GM10248 (cell line): Measurements from ENCODE around the gene ADAMTSL2.

Source experiments
- CTCF ChIA-PET: fragments of 300-600 bp; sonication (Branson Sonifier 250); formaldehyde crosslinking; extraction: SDS; loops from one replicate; lab custom pipeline; 2021; ENCODE audit warnings: antibody characterized with exemption; lab: Yijun Ruan, JAX
- POLR2A ChIA-PET: fragments of 350-650 bp; sonication (Branson Sonifier 250); formaldehyde crosslinking; extraction: SDS; loops from one replicate; lab custom pipeline; 2020; ENCODE audit warnings: antibody characterized with exemption; lab: Yijun Ruan, JAX
- DNase-seq: peaks from one replicate; pipeline ENCODE4 v3.0.0; 2012; ENCODE audit errors: extremely low spot score
- TF ChIP-seq, protein P1 (sequence below): IDR thresholded peaks from 2 replicates; pipeline ENCODE4 v1.5.1; 2012; ENCODE audit warnings: mild to moderate bottlenecking, low read depth; ENCODE audit errors: extremely low read depth, missing control alignments, control extremely low read depth

The ADAMTSL2 gene

DNA sequence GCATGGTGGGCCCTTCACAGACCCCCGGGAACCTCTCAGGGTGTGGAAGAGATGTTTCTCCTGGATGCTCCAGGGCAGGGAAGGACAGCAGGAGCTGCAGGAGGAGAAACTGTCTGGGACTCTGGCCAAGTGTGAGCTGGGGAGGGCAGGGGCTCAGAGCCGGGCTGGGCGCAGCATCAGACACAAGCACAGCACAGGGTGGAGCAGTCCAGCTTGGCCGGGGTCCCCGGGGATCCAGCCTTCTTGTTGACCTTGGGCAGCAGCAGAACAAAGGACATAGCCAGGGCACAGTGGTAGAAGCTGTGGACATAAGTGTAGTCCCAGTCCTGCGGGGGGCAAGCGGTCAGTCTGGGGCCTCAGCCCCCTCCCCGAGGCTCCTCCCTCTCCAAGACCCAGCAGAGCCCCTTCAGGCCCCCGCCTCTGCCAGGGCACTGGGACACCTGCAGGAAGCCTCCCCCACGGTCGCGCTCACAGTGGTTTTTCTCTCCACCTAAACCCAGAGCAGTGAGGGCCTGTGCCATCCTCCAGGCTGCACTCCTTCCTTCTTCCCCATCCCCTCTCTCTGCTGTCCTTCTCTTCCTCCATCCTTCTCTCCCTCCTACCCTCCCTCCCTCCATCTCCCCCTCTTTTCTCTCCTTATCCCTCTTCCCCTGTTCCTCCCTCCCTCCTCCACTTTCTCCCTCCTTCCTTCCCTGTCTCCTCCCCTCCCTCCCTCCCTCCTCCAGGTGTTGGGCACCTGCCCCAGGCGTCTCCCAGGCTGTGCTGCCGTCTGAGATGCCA lies 19.9 kb upstream of the ADAMTSL2 start:
- TF ChIP-seq, protein P1, sequence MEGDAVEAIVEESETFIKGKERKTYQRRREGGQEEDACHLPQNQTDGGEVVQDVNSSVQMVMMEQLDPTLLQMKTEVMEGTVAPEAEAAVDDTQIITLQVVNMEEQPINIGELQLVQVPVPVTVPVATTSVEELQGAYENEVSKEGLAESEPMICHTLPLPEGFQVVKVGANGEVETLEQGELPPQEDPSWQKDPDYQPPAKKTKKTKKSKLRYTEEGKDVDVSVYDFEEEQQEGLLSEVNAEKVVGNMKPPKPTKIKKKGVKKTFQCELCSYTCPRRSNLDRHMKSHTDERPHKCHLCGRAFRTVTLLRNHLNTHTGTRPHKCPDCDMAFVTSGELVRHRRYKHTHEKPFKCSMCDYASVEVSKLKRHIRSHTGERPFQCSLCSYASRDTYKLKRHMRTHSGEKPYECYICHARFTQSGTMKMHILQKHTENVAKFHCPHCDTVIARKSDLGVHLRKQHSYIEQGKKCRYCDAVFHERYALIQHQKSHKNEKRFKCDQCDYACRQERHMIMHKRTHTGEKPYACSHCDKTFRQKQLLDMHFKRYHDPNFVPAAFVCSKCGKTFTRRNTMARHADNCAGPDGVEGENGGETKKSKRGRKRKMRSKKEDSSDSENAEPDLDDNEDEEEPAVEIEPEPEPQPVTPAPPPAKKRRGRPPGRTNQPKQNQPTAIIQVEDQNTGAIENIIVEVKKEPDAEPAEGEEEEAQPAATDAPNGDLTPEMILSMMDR = no peak
- no peak for DNase-seq
- POLR2A ChIA-PET = interaction anchor here (0.5 kb wide), 1 partner anchor 942 kb away, joined by 4 read pairs; no protein-coding TSS in a partner anchor
- CTCF ChIA-PET = no interaction called here

DNA sequence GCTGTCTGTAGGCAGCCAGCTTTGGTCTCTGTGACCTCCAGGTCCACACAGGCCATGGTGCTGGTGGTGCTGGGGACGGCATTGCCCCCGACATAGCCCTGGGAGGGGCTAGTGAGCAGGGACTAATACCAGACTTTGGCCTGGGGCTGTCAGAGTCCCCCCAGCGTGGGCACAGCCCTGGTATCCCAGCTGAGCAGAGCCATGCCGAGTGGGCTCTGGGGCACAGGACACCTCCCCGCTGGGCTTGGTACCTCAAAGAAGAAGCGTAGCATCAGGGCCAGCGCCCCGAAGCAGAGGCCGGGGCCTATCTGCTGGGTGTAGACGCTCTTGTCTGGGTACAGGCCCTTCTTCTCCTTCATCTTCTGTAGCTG lies 19.3 kb upstream of the ADAMTSL2 start:
- ChIA-PET POLR2A (interaction anchor here (0.5 kb wide), 1 partner anchor 941 kb away, joined by 4 read pairs; no protein-coding TSS in a partner anchor), CTCF (no interaction called here)
- DNase-seq = no peak
- TF ChIP-seq, protein P1 = no peak

DNA sequence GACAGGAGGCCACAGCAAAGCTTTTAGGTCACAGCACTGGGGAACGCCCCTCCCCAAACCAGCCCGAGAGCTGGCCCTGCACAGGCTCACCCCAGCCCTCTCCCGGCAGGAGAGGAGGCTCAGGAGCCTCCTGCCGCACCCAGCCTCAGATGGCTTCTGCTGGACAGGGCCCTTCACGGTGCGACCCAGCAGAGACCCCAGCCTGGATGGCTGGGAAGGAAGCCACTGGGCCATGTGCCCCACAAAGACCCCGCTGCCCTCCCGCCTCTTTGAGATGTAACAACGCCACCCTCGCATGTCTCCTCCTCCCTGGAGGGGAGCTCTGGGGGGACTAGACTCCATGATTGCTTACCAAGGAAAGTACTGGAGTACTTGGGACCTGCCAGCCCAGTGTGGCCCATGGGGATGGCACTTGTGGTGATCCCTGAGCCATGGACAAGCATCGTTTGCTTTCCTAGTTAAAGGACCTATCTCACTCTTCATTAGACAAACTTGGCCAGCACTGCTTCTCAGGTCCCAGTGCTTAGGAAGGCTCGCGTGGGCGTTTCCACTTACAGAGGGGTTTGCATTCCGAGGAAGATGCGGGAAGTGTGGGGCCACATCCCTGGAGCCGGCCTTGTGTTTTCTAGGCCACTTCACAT lies 18.8 kb upstream of the ADAMTSL2 start:
- ChIA-PET CTCF (no interaction called here), POLR2A (interaction anchor here (0.5 kb wide), 1 partner anchor 941 kb away, joined by 4 read pairs; no protein-coding TSS in a partner anchor)
- no peak for DNase-seq
- TF ChIP-seq, protein P1 = no peak

DNA sequence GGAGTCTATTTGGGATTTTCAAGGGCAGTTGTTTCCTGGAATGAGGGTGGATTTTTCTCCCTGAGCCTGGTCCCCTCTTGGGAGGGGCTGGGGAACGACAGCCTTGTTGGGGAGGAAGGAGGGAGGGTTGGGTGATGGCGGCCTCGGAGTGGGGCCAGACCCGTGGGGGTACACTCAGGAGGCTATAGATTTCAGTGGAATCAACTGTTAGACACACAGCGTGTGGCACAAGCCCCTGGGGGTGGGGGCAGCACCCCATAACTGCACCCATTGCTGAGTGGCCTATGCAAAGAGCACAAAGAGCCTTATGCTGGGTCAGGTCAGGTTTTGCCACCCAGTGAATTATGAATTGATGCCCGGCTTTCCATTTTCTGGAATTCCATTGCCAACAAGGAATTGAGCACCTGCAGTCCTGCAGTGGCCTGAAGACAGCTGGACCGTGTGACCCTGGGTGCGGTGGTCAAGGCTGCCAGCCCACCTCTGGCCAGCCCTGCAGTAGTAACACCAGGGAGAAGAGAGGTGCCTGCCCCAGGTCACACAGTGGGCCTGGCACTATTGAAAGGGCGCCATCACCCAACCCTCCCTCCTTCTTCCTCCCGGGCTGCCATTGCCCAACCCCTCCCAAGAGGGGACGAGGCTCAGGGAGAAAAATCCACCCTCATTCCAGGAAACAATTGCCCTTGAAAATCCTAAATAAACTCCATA lies 18.1 kb upstream of the ADAMTSL2 start:
- TF ChIP-seq, protein P1 = no peak
- POLR2A ChIA-PET = no interaction called here
- CTCF ChIA-PET = no interaction called here
- no peak for DNase-seq

DNA sequence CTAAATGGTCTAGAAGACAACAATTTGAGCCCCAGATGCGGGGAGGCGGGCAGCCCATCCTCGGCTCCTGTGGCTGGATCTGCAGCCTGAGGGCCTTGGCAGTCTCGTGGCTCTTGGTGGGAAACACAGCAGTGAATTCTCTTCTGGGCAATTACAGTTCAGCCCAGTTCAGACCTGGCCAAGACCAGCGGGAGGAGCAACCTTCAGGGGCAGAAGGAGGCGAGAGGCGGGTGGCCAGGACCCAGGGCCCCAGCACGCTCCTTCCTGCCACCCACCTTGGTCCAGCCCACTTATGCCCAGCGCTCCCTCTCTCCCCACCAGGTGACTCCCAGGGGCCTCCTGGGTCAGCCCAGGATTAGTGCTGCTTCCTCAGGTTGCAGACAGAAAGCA lies 17.5 kb upstream of the ADAMTSL2 start:
- TF ChIP-seq, protein P1 = no peak
- DNase-seq = no peak
- ChIA-PET CTCF (no interaction called here), POLR2A (no interaction called here)

DNA sequence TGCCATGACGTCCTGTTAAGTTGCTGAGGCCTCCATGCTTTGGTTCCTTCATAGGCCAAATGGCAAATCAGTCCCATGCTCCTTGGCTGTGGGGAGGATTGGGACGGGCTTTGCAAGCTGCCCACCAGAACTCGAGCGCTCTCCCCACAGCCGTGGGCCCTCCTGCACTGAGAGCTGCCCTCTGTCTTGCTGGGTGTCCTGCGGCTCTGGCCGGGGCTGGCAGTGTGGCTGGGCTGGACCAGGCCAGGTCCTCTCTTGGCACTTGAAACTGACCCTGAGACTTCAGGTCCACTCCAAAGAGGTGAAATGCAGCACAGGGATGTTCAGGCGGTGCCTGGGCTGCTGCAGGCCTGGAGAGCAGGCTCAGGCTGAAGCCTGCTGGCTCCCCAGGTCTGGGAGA lies 16.8 kb upstream of the ADAMTSL2 start:
- ChIA-PET CTCF (interaction anchor here (1.0 kb wide), 1 partner anchor 225 kb away, joined by 3 read pairs; no protein-coding TSS in a partner anchor), POLR2A (no interaction called here)
- DNase-seq = no peak
- TF ChIP-seq, protein P1 = no peak
